ENCODE measurements around the gene UGGT2.

GRCh38 chr13:96093296-96094006 lies 40.2 kb upstream of the UGGT2 start:
- TF ChIP-seq POLR2A (IDR thresholded peaks at IDR 0.05): no peak
- no peak for TF ChIP-seq CTCF (IDR thresholded peaks at IDR 0.05)
- no peak for TF ChIP-seq POLR2AphosphoS5 (IDR thresholded peaks at IDR 0.05)
